ENCODE results near the gene GNAT1. TPM values are rescaled to one million over a fixed set of nuclear protein-coding genes. Genes with fewer than 3 reads are reported as not detected.

The GNAT1 gene
- polyA plus RNA-seq, 1 donor: not detected

DNA sequence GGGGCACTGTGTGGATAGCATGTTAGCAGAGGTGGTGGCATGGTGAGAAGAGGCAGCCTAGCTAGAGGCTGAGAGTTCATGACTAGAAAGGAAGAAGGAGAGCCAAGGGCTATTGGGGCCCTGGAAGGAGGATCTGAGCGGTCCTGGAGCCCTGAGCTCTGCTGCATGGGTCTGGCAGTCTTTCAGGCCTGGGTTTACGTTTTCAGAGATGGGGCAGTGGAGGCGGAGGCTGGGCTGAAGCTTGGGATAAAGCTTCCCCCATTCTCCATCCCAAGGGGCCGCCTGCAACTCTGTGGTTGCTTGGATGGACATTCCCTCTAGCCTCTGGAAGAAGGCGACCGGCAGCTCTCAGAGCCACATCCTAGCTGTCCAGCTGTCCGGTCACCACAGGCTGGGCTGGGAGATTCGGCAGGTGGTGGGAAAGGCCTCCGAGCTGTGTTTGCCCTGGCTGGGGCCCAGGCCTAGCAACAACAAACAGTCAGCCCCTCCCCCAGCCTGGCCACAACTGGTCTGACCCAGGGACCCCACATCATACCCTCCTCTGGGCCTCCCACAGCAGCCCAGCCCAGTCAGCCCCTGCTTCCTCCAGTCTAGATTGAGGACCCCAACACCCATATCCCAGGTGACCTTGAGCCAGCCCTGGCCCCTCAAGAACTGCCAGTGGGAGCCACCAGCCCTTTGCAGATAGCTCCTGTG is 11.9 kb downstream of the GNAT1 start:
- H3K4me1 ChIP-seq (ENCODE audit: control insufficient read depth, insufficient read depth, low read length): peaks cover 19% of the 10 kb centered on the region
- WGBS (ENCODE audit: insufficient coverage, low lambda C conversion rate): no CpG with 5 or more reads among the region's 9 CpGs
- DNase-seq: no peak
- H3K27me3 ChIP-seq (ENCODE audit: control insufficient read depth, insufficient read depth, low read length): peaks cover 39% of the 10 kb centered on the region
- H3K4me3 ChIP-seq (ENCODE audit: low read length): no peak overlapping the region
- H3K36me3 ChIP-seq (ENCODE audit: control insufficient read depth, insufficient read depth, low read length): no peaks in the 10 kb centered on the region
- H3K27ac ChIP-seq (ENCODE audit: low read length): no peak overlapping the region
- peaks cover 8% of the 10 kb centered on the region for H3K9me3 ChIP-seq (ENCODE audit: control insufficient read depth, low read depth, low read length)

DNA sequence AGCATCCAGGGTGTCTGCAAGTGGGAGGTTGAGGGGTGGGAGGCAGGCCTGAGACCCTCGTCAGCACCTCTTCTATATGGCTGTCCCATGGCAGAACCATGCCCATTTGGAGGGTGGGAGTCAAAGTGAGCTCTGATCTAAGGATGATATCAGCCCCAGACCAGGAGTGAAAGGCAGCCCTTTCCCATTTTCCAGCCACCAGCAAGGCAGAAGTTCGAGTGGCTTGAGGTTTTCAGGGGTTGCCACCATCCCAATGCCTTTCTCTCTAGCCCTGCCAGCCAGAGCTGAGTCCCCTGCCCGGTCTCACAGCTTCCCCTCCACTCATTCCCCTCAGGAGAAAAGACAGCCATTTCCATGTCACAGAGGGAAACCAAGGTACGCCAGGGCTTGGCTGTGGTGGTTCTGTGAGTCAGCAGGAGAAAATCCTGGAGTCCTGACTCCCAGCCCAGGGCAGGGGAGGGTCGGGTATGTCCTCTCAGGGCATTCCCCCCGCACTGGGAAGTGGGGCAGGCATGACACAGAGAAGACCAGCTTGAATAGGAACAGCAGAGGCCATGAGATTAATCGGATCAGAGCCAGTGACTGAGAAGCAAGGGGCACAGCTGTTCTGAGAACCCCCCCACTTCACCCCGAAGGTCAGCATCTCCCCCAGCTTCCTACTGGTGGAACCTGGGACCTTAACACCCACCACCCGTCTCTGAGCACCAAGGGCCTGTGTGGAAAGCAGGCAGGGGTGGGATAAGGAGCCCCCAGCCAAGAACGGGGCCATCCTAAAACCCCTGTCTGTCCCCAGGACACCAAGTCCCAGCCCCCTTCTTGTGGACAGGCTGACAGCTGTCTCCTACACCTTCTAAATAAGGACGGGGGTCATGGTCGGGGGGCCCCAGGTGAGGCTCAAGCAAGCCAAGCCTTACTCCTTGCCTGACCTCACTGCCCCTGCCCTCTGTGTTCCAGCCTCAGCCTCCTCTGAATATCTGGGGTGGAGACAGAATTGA is 12.7 kb downstream of the GNAT1 start:
- Histone ChIP-seq H3K27ac (ENCODE audit: low read length) (no peak overlapping the region), H3K4me1 (ENCODE audit: control insufficient read depth, insufficient read depth, low read length) (peaks cover 19% of the 10 kb centered on the region), H3K27me3 (ENCODE audit: control insufficient read depth, insufficient read depth, low read length) (peaks cover 39% of the 10 kb centered on the region), H3K36me3 (ENCODE audit: control insufficient read depth, insufficient read depth, low read length) (no peaks in the 10 kb centered on the region), H3K4me3 (ENCODE audit: low read length) (no peak overlapping the region), H3K9me3 (ENCODE audit: control insufficient read depth, low read depth, low read length) (peaks cover 8% of the 10 kb centered on the region)
- WGBS (ENCODE audit: insufficient coverage, low lambda C conversion rate): no CpG with 5 or more reads among the region's 12 CpGs
- no peak for DNase-seq

DNA sequence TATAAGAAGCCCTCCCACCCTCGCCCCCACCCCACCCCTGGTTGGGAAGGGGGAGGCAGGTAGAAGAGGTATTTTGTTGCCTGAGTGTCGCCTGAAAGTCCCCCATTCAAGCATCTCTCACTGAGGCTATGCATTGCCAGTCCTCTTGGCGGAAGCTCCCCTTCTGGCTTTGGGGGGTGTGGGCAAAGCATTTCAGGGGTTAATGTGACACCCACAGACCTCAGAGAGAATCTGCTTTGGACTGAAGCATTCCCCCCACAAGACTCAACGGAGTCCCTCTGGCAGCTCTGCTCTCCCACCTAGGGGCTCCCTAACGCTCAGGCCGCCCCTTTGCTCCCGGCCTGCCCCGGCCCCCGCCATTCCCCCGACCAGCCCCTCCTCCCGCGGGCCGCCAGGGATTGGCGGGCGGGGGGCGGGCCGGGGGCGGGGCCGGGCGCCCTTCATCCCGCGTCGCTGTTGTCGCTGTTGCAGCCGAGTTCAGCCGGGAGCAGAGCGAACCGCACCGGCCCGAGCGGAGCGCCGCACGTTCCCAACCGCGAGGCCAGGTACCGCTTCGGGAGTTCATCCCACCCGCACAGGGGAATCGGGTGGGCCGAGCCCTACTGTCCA is 13.5 kb downstream of the GNAT1 start, which contains the start of gene SLC38A3:
TSS of gene SLC38A3 (plus strand) at position 468 of the 609 bp plus-strand sequence. CDS start 8,929 bp downstream, outside the sequence.
- Histone ChIP-seq H3K9me3 (ENCODE audit: control insufficient read depth, low read depth, low read length) (peaks cover 8% of the 10 kb centered on the region), H3K27me3 (ENCODE audit: control insufficient read depth, insufficient read depth, low read length) (peaks cover 39% of the 10 kb centered on the region), H3K4me3 (ENCODE audit: low read length) (peak within 1 kb of the TSS; percentile 28), H3K4me1 (ENCODE audit: control insufficient read depth, insufficient read depth, low read length) (peaks cover 20% of the 10 kb centered on the region), H3K36me3 (ENCODE audit: control insufficient read depth, insufficient read depth, low read length) (no peaks in the 10 kb centered on the region), H3K27ac (ENCODE audit: low read length) (no peak within 1 kb of the TSS)
- no CpG with 5 or more reads among the region's 41 CpGs for WGBS (ENCODE audit: insufficient coverage, low lambda C conversion rate)
- DNase-seq: no peak

- WGBS (ENCODE audit: insufficient coverage, low lambda C conversion rate): no CpG with 5 or more reads among the region's 67 CpGs
- Histone ChIP-seq H3K27me3 (ENCODE audit: control insufficient read depth, insufficient read depth, low read length) (peaks cover 39% of the 10 kb centered on the region), H3K9me3 (ENCODE audit: control insufficient read depth, low read depth, low read length) (peaks cover 8% of the 10 kb centered on the region), H3K4me1 (ENCODE audit: control insufficient read depth, insufficient read depth, low read length) (peaks cover 28% of the 10 kb centered on the region), H3K27ac (ENCODE audit: low read length) (no peak overlapping the region), H3K36me3 (ENCODE audit: control insufficient read depth, insufficient read depth, low read length) (no peaks in the 10 kb centered on the region), H3K4me3 (ENCODE audit: low read length) (peak overlapping the region; percentile 28)
- peak in 1 of 2 donors; percentile 61 for DNase-seq
These were observed 14.2 kb downstream of the GNAT1 start for GRCh38 chr3:50205413-50206276.

GRCh38 chr3:50207359-50208042 is 16.1 kb downstream of the GNAT1 start:
- Histone ChIP-seq H3K36me3 (ENCODE audit: control insufficient read depth, insufficient read depth, low read length) (no peaks in the 10 kb centered on the region), H3K27me3 (ENCODE audit: control insufficient read depth, insufficient read depth, low read length) (peaks cover 39% of the 10 kb centered on the region), H3K27ac (ENCODE audit: low read length) (no peak overlapping the region), H3K4me3 (ENCODE audit: low read length) (no peak overlapping the region), H3K4me1 (ENCODE audit: control insufficient read depth, insufficient read depth, low read length) (peaks cover 39% of the 10 kb centered on the region), H3K9me3 (ENCODE audit: control insufficient read depth, low read depth, low read length) (peaks cover 8% of the 10 kb centered on the region)
- 100% methylated on average over 1 of the region's 17 CpGs for WGBS (ENCODE audit: insufficient coverage, low lambda C conversion rate)
- DNase-seq: no peak

- Histone ChIP-seq H3K27me3 (ENCODE audit: control insufficient read depth, insufficient read depth, low read length) (peaks cover 30% of the 10 kb centered on the region), H3K4me1 (ENCODE audit: control insufficient read depth, insufficient read depth, low read length) (peaks cover 39% of the 10 kb centered on the region), H3K27ac (ENCODE audit: low read length) (no peak overlapping the region), H3K4me3 (ENCODE audit: low read length) (no peak overlapping the region), H3K36me3 (ENCODE audit: control insufficient read depth, insufficient read depth, low read length) (no peaks in the 10 kb centered on the region), H3K9me3 (ENCODE audit: control insufficient read depth, low read depth, low read length) (peaks cover 8% of the 10 kb centered on the region)
- DNase-seq: no peak
- 100% methylated on average over 2 of the region's 14 CpGs for WGBS (ENCODE audit: insufficient coverage, low lambda C conversion rate)
These were observed 17.4 kb downstream of the GNAT1 start for GRCh38 chr3:50208677-50209344.

DNA sequence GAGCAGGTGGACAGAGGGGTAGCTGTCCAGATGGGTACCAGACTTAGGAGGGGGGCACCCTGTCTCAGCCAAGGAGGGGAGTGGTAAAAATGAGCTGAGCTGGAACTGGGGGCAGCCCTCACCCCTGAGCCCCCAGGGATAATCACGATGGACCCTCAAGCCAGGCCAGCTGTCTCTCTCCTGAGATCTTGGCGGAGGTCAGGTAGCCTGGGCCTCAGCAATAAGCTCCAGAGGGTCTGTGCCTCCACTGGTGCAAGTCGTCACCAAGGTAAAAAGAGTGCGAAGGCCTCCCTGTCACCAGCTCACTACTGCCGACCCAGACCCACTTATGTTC is 18.7 kb downstream of the GNAT1 start:
- no peak overlapping the region for H3K4me3 ChIP-seq (ENCODE audit: low read length)
- H3K27ac ChIP-seq (ENCODE audit: low read length): peak overlapping the region; percentile 39
- peaks cover 34% of the 10 kb centered on the region for H3K4me1 ChIP-seq (ENCODE audit: control insufficient read depth, insufficient read depth, low read length)
- no CpG with 5 or more reads among the region's 5 CpGs for WGBS (ENCODE audit: insufficient coverage, low lambda C conversion rate)
- no peak for DNase-seq
- H3K36me3 ChIP-seq (ENCODE audit: control insufficient read depth, insufficient read depth, low read length): no peaks in the 10 kb centered on the region
- H3K27me3 ChIP-seq (ENCODE audit: control insufficient read depth, insufficient read depth, low read length): peaks cover 18% of the 10 kb centered on the region
- H3K9me3 ChIP-seq (ENCODE audit: control insufficient read depth, low read depth, low read length): peaks cover 7% of the 10 kb centered on the region

- no peaks in the 10 kb centered on the region for H3K36me3 ChIP-seq (ENCODE audit: control insufficient read depth, insufficient read depth, low read length)
- no peak overlapping the region for H3K4me3 ChIP-seq (ENCODE audit: low read length)
- H3K27me3 ChIP-seq (ENCODE audit: control insufficient read depth, insufficient read depth, low read length): peaks cover 12% of the 10 kb centered on the region
- H3K4me1 ChIP-seq (ENCODE audit: control insufficient read depth, insufficient read depth, low read length): peaks cover 28% of the 10 kb centered on the region
- peaks cover 1% of the 10 kb centered on the region for H3K9me3 ChIP-seq (ENCODE audit: control insufficient read depth, low read depth, low read length)
- peak; percentile 74 to 89 for DNase-seq
- H3K27ac ChIP-seq (ENCODE audit: low read length): peak overlapping the region; percentile 39
- no CpG with 5 or more reads among the region's 13 CpGs for WGBS (ENCODE audit: insufficient coverage, low lambda C conversion rate)
These were observed 19.3 kb downstream of the GNAT1 start for GRCh38 chr3:50210510-50211367.

Measured in large intestine (tissue), 3 donors.